Ammon's horn (tissue), 1 donor: ENCODE data around the gene B3GNT5.

ENCODE experiments used
- DNase-seq: peaks from one replicate; pipeline ENCODE4 v3.0.0-alpha.2; 2016; ENCODE audit warnings: low spot score

B3GNT5 gene

GRCh38 chr3:183265834-183266417 lies 12.9 kb downstream of the B3GNT5 start:
- peak; percentile 56 for DNase-seq

- DNase-seq = no peak
These were observed 13.4 kb downstream of the B3GNT5 start for GRCh38 chr3:183266454-183266853.

GRCh38 chr3:183267140-183267539 lies 14.1 kb downstream of the B3GNT5 start:
- no peak for DNase-seq

- DNase-seq = no peak
These were observed 15.3 kb downstream of the B3GNT5 start for GRCh38 chr3:183268366-183268765.

- no peak for DNase-seq
These were observed 16.3 kb downstream of the B3GNT5 start for GRCh38 chr3:183269345-183269744.

GRCh38 chr3:183270344-183270743 lies 17.3 kb downstream of the B3GNT5 start:
- DNase-seq = no peak

- DNase-seq = no peak
These were observed 19.1 kb downstream of the B3GNT5 start for GRCh38 chr3:183272142-183272541.

GRCh38 chr3:183272791-183273190 lies 19.7 kb downstream of the B3GNT5 start:
- DNase-seq = no peak

GRCh38 chr3:183274609-183275008 lies 21.6 kb downstream of the B3GNT5 start:
- DNase-seq = no peak

- no peak for DNase-seq
These were observed 22.4 kb downstream of the B3GNT5 start for GRCh38 chr3:183275418-183275817.

GRCh38 chr3:183275937-183276336 lies 22.9 kb downstream of the B3GNT5 start:
- DNase-seq = no peak

- no peak for DNase-seq
These were observed 24.2 kb downstream of the B3GNT5 start for GRCh38 chr3:183277260-183277659.

- DNase-seq = no peak
These were observed 25.5 kb downstream of the B3GNT5 start for GRCh38 chr3:183278479-183279088.

GRCh38 chr3:183279371-183279770 lies 26.3 kb downstream of the B3GNT5 start:
- no peak for DNase-seq

- no peak for DNase-seq
These were observed 28.2 kb downstream of the B3GNT5 start for GRCh38 chr3:183281126-183281797.

GRCh38 chr3:183283886-183284285 lies 30.8 kb downstream of the B3GNT5 start:
- no peak for DNase-seq

GRCh38 chr3:183284570-183284969 lies 31.5 kb downstream of the B3GNT5 start:
- no peak for DNase-seq

GRCh38 chr3:183285318-183285717 lies 32.3 kb downstream of the B3GNT5 start:
- DNase-seq = no peak

- peak; percentile 76 for DNase-seq
These were observed 32.9 kb downstream of the B3GNT5 start for GRCh38 chr3:183285828-183286457.

- DNase-seq = no peak
These were observed 34.4 kb downstream of the B3GNT5 start for GRCh38 chr3:183287301-183287971.

- no peak for DNase-seq
These were observed 35.1 kb downstream of the B3GNT5 start for GRCh38 chr3:183288117-183288516.

GRCh38 chr3:183290216-183290615 lies 37.2 kb downstream of the B3GNT5 start:
- DNase-seq = no peak
